ENCODE measurements around the gene RASAL2.

The RASAL2 gene

DNA sequence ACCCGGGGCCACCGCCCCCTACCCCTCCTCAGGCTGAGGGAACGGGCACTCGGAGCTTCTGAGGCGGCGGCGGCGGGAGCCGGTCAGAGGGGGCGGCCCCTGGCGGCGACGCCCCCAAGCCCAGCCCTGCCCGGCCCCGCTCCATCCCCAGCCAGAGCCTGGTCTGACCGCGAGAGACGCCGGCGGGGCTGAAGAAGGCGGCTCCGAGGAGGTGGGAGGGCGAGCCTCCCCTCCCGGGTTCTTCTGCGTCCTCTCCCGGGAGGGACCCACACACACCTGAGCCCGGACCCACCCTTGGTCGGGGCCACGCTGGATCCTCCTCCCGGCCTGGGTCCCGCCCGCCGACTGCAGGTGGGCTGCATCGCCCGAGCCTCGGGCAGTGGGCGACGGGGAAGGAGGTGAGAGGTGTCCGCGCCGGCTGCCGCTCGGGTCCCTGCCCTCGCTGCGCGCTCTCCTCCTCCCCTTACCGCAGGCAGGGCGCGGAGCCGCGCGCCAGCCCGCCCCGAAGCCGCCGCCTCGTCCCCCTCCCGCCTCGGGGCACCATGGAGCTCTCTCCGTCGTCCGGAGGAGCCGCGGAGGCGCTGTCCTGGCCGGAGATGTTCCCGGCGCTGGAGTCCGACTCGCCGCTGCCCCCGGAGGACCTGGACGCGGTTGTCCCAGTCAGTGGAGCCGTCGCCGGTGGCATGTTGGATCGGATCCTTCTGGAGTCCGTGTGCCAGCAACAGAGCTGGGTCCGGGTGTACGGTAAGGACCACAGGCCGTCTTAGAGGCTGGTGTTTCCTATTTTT lies at the start of gene RASAL2:
TSS of gene RASAL2 (plus strand) at position 154 of the 788 bp plus-strand sequence. CDS start at position 543, 389 bp downstream.
- Histone ChIP-seq H3K27ac (ENCODE audit: low read length) (peak within 1 kb of the TSS; percentile 66), H3K9ac (ENCODE audit: low read length in 2 of 2) (peak within 1 kb of the TSS; percentile 39 to 71), H3K36me3 (ENCODE audit: control insufficient read depth in 2 of 2, insufficient read depth in 2 of 2, low read length in 2 of 2) (no peaks in the 10 kb centered on the region), H3K27me3 (ENCODE audit: control insufficient read depth in 1 of 2, insufficient read depth in 2 of 2, low read length in 2 of 2) (no peaks in the 10 kb centered on the region), H3K4me1 (ENCODE audit: control insufficient read depth, insufficient read depth, low read length) (peaks cover 8% of the 10 kb centered on the region), H3K4me3 (ENCODE audit: low read length in 2 of 2) (peak within 1 kb of the TSS; percentile 64 to 88), H3K9me3 (ENCODE audit: control insufficient read depth in 2 of 2, low read length in 2 of 2) (no peaks in the 10 kb centered on the region)

DNA sequence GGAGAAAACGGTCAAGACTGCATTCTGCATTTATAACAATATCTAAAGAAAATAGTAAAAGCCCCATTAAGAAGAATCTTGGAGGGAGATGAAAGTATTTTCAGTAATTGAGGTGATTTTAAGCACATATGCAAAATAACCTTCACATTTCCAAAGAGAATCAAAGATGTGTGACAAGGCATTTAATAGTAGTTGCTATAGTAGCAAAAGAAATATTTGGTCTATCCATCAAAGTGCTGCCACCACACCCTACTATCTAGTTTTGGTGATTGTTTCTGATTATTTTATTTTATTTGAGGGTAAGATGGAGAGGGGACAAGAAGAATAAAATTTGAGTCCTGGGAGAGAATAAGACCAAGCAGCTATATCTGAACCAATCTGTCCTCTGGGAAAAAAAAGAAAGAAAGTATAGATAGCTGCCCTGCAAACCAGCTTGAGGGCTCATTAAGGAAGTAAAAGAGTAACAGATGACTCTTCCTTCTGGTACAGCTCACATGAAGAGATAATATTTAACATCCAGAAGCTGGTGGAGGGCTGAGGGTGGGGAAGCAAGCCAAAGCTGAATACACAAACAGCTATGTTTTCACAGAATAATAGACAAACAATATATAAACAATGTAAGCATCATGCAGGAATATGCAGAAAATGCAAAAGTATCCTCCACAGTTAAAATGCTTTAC lies 47.2 kb upstream of the RASAL2 start:
- H3K27me3 ChIP-seq (ENCODE audit: control insufficient read depth in 1 of 2, insufficient read depth in 2 of 2, low read length in 2 of 2) = no peaks in the 10 kb centered on the region
- H3K27ac ChIP-seq (ENCODE audit: low read length) = no peak overlapping the region
- no peaks in the 10 kb centered on the region for H3K4me1 ChIP-seq (ENCODE audit: control insufficient read depth, insufficient read depth, low read length)
- H3K9ac ChIP-seq (ENCODE audit: low read length in 2 of 2) = no peak overlapping the region
- no peaks in the 10 kb centered on the region for H3K9me3 ChIP-seq (ENCODE audit: control insufficient read depth in 2 of 2, low read length in 2 of 2)
- H3K36me3 ChIP-seq (ENCODE audit: control insufficient read depth in 2 of 2, insufficient read depth in 2 of 2, low read length in 2 of 2) = no peaks in the 10 kb centered on the region
- H3K4me3 ChIP-seq (ENCODE audit: low read length in 2 of 2) = no peak overlapping the region

DNA sequence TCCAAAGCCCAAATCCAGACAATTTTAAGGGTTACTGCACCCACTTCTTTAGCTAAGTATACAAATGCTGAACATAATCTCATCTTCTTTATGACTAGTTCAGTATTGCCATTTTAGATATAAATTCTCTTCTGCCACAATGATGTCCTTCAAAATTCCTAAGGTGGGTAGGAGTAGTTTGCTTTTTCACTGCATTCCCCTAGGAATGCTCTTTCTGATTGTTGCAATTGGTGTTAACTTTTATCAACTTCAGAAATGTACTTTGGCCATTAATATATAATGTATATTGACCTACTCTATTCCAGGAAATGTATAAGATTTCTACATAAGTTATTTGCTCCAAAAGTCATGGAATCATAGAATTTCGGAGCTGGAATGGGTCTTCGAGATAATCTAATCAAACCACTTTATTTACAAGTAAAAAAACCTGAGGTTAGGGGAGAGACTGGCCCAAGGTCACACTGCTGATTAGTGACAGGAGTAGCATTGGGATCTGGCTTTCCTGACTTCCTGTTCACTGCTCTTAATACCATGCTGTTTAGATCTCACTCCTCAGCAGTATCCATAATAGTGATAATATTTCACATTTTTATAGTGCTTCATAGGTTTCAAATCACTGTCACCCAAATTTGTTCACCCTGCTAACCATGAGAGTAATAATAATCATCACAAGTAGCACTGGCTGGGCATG lies 46.4 kb upstream of the RASAL2 start:
- Histone ChIP-seq H3K27ac (ENCODE audit: low read length) (no peak overlapping the region), H3K36me3 (ENCODE audit: control insufficient read depth in 2 of 2, insufficient read depth in 2 of 2, low read length in 2 of 2) (no peaks in the 10 kb centered on the region), H3K4me3 (ENCODE audit: low read length in 2 of 2) (no peak overlapping the region), H3K9ac (ENCODE audit: low read length in 2 of 2) (no peak overlapping the region), H3K27me3 (ENCODE audit: control insufficient read depth in 1 of 2, insufficient read depth in 2 of 2, low read length in 2 of 2) (no peaks in the 10 kb centered on the region), H3K4me1 (ENCODE audit: control insufficient read depth, insufficient read depth, low read length) (no peaks in the 10 kb centered on the region), H3K9me3 (ENCODE audit: control insufficient read depth in 2 of 2, low read length in 2 of 2) (no peaks in the 10 kb centered on the region)

DNA sequence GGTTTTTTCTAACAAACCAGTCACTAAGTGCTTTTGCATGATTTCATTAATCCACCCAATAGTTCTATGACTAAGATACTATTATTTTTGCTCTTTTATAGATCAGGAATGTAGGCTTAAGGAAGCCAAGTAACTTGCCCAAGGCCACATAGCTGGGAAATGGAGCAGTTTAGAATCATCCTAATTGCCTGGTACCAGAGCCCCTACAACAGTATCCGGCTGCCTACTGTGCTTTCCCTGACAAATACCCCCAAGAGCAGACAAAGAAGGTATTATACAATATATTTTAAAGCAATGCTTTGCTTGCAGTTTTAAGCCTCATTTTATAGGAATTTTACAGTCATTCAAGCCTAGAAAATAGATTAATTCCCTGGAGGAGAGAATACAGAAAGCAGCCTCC lies 45.5 kb upstream of the RASAL2 start:
- Histone ChIP-seq H3K9ac (ENCODE audit: low read length in 2 of 2) (no peak overlapping the region), H3K36me3 (ENCODE audit: control insufficient read depth in 2 of 2, insufficient read depth in 2 of 2, low read length in 2 of 2) (no peaks in the 10 kb centered on the region), H3K27me3 (ENCODE audit: control insufficient read depth in 1 of 2, insufficient read depth in 2 of 2, low read length in 2 of 2) (no peaks in the 10 kb centered on the region), H3K4me1 (ENCODE audit: control insufficient read depth, insufficient read depth, low read length) (no peaks in the 10 kb centered on the region), H3K4me3 (ENCODE audit: low read length in 2 of 2) (no peak overlapping the region), H3K9me3 (ENCODE audit: control insufficient read depth in 2 of 2, low read length in 2 of 2) (no peaks in the 10 kb centered on the region), H3K27ac (ENCODE audit: low read length) (no peak overlapping the region)

DNA sequence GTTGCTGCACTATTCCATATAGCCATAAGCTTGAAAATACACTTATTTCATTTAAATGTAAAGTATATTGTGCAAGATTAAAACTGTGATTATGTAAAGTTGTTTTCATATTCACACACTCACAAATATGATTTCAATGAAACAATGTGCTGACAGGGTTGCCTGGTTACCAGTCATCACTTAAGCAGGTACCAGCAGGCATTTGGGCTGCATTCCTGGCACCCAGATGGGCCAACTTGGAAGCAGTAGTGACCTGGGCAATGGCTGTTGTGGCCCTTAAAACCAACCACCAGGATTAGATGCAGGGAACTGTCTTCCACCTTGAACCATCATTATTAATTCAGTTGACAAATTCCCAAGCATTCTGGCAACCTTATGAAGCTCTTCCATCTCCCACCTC lies 45.0 kb upstream of the RASAL2 start:
- no peaks in the 10 kb centered on the region for H3K36me3 ChIP-seq (ENCODE audit: control insufficient read depth in 2 of 2, insufficient read depth in 2 of 2, low read length in 2 of 2)

DNA sequence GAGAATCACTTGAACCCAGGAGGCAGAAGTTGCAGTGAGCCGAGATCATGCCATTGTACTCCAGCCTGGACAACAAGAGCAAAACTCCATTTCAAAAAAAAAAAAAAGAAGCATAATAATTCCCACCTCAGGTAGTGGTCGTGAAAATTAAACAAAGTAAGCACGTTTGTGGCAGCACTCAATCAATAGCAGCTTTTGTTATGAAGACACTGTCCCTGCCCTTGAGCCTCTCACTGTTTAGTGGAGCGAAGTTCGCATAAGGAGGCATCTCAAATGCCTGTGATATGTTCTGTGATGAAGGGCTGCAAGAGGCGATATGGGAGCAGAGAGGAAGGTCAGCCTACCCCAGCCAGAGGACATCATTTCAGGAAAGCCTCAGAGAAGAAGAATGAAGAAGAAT lies 43.8 kb upstream of the RASAL2 start:
- no peaks in the 10 kb centered on the region for H3K27me3 ChIP-seq (ENCODE audit: control insufficient read depth in 1 of 2, insufficient read depth in 2 of 2, low read length in 2 of 2)
- H3K27ac ChIP-seq (ENCODE audit: low read length) = no peak overlapping the region
- no peaks in the 10 kb centered on the region for H3K36me3 ChIP-seq (ENCODE audit: control insufficient read depth in 2 of 2, insufficient read depth in 2 of 2, low read length in 2 of 2)
- H3K9me3 ChIP-seq (ENCODE audit: control insufficient read depth in 2 of 2, low read length in 2 of 2) = no peaks in the 10 kb centered on the region
- H3K9ac ChIP-seq (ENCODE audit: low read length in 2 of 2) = no peak overlapping the region
- H3K4me1 ChIP-seq (ENCODE audit: control insufficient read depth, insufficient read depth, low read length) = no peaks in the 10 kb centered on the region
- H3K4me3 ChIP-seq (ENCODE audit: low read length in 2 of 2) = no peak overlapping the region

More for the DNA sequence above, 45.0 kb upstream of the RASAL2 start:
- no peaks in the 10 kb centered on the region for H3K9me3 ChIP-seq (ENCODE audit: control insufficient read depth in 2 of 2, low read length in 2 of 2)
- no peak overlapping the region for H3K9ac ChIP-seq (ENCODE audit: low read length in 2 of 2)
- no peaks in the 10 kb centered on the region for H3K4me1 ChIP-seq (ENCODE audit: control insufficient read depth, insufficient read depth, low read length)
- H3K27ac ChIP-seq (ENCODE audit: low read length) = no peak overlapping the region
- H3K4me3 ChIP-seq (ENCODE audit: low read length in 2 of 2) = no peak overlapping the region
- no peaks in the 10 kb centered on the region for H3K27me3 ChIP-seq (ENCODE audit: control insufficient read depth in 1 of 2, insufficient read depth in 2 of 2, low read length in 2 of 2)

DNA sequence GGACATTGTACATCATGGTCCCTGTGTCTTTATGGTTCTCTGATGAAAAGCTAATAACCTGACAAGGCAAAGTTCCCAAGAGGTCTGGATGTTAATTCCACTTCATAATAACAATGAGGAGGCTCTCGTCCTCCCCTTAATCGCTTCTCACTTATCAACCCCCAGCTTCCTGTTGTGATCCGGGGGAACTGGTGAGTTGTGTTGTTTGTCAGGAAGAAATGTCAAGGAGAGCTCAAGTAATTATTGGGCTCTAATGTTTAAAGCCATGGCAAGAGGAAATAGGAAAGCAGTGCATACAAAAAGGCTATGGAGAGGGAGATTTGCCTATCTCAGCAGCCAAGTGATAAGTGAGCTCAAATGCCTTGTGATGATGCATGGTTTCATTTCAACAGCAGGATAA lies 42.8 kb upstream of the RASAL2 start:
- no peaks in the 10 kb centered on the region for H3K36me3 ChIP-seq (ENCODE audit: control insufficient read depth in 2 of 2, insufficient read depth in 2 of 2, low read length in 2 of 2)
- peaks cover 3% of the 10 kb centered on the region for H3K4me1 ChIP-seq (ENCODE audit: control insufficient read depth, insufficient read depth, low read length)
- H3K27me3 ChIP-seq (ENCODE audit: control insufficient read depth in 1 of 2, insufficient read depth in 2 of 2, low read length in 2 of 2) = no peaks in the 10 kb centered on the region
- no peaks in the 10 kb centered on the region for H3K9me3 ChIP-seq (ENCODE audit: control insufficient read depth in 2 of 2, low read length in 2 of 2)
- H3K4me3 ChIP-seq (ENCODE audit: low read length in 2 of 2) = no peak overlapping the region
- H3K27ac ChIP-seq (ENCODE audit: low read length) = no peak overlapping the region
- no peak overlapping the region for H3K9ac ChIP-seq (ENCODE audit: low read length in 2 of 2)

DNA sequence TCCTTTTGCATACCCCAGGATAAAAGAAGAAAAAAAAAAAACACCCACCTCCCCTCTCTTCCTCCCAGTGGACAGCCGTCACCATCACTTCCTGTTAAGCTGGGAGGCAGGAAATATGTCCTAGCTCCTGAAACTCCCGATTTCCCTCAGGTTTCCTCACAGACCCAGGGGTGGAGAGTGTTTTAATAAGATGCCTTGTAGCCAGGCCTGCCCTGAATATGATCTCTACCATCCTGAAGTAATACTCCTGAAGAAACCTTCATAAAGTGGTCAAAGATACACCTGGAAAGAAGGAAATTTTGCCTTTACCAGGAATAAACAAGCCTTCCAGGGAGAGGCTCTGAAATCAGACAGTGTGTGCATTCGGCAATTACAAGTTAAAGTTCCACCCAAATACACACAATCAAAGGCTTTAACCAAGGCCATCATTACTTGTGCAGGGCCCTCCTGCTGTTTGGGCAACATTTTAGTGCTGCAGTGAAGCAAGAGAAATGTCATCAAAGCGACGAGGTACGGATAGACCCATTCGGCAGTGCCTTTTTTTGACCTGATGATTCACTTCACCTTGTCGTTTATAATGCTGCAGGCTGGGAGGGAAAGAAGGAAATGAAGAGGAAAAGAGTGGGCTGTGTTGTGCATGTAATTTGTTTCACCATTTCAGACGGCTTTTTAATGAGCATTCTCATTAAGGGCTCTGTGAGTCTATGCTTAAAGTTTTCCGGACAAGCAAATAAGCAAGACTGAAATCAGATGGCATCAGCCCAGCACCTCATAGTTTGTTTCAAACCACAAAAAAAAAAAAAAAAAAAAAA lies 41.0 kb upstream of the RASAL2 start:
- no peaks in the 10 kb centered on the region for H3K27me3 ChIP-seq (ENCODE audit: control insufficient read depth in 1 of 2, insufficient read depth in 2 of 2, low read length in 2 of 2)
- H3K9me3 ChIP-seq (ENCODE audit: control insufficient read depth in 2 of 2, low read length in 2 of 2) = no peaks in the 10 kb centered on the region
- H3K36me3 ChIP-seq (ENCODE audit: control insufficient read depth in 2 of 2, insufficient read depth in 2 of 2, low read length in 2 of 2) = no peaks in the 10 kb centered on the region
- peaks cover 7% of the 10 kb centered on the region for H3K4me1 ChIP-seq (ENCODE audit: control insufficient read depth, insufficient read depth, low read length)
- H3K9ac ChIP-seq (ENCODE audit: low read length in 2 of 2) = no peak overlapping the region
- H3K4me3 ChIP-seq (ENCODE audit: low read length in 2 of 2) = no peak overlapping the region
- H3K27ac ChIP-seq (ENCODE audit: low read length) = no peak overlapping the region

DNA sequence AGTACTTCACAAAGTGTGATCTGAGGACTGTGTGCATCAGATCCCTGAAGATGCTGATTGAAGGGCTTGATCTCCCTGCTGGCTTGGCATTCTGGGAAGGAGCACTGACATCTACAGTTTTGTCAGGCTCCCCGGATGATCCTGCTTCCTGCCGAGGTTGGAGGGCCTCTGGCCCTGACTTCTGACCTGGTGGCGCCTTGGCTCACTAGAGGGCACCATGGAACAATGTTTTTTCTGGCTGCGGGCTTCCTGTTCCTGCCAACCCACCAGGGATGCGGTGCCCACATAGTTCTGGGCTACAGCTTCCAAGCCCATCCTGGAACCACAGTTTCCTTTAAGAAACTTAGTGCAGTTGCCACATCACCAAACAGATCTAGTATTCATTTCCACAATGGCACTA lies 38.8 kb upstream of the RASAL2 start:
- Histone ChIP-seq H3K9me3 (ENCODE audit: control insufficient read depth in 2 of 2, low read length in 2 of 2) (no peaks in the 10 kb centered on the region), H3K4me1 (ENCODE audit: control insufficient read depth, insufficient read depth, low read length) (peaks cover 17% of the 10 kb centered on the region), H3K36me3 (ENCODE audit: control insufficient read depth in 2 of 2, insufficient read depth in 2 of 2, low read length in 2 of 2) (no peaks in the 10 kb centered on the region), H3K4me3 (ENCODE audit: low read length in 2 of 2) (no peak overlapping the region), H3K27ac (ENCODE audit: low read length) (no peak overlapping the region), H3K9ac (ENCODE audit: low read length in 2 of 2) (no peak overlapping the region), H3K27me3 (ENCODE audit: control insufficient read depth in 1 of 2, insufficient read depth in 2 of 2, low read length in 2 of 2) (no peaks in the 10 kb centered on the region)

DNA sequence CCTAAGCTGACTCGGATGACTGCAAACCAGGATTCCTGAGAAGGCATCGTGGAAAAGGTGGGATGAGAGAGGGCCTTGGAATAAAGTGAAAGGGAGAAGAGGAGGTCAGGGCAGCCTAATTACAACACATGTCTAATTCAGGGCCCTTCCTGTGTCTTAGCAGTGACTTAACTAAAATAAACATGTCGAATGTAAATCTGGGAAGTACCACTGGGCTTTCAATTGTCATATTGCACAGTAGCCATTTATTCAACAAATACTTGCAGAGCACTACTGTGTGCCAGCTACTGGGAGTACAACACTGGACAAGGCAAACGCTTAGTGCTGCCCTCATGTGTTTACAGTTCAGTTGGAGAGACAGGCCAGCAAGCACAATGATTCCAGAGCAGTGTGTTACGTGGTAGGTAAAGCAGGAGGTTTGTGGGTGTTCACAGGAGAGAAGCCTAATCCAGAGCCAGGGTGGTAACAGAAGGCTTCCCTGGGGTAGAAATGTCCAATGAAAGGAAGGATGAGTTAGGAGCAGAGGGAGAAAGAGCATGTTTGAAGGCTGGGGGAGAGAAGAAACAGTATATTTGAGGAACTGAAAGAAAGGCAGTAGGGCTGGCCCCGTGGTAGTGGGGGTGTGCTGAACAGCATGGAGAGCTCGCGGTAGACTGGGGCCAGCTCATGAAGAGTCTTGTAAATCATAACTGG lies 38.0 kb upstream of the RASAL2 start:
- peaks cover 17% of the 10 kb centered on the region for H3K4me1 ChIP-seq (ENCODE audit: control insufficient read depth, insufficient read depth, low read length)
- H3K9ac ChIP-seq (ENCODE audit: low read length in 2 of 2) = no peak overlapping the region
- H3K9me3 ChIP-seq (ENCODE audit: control insufficient read depth in 2 of 2, low read length in 2 of 2) = no peaks in the 10 kb centered on the region
- H3K27me3 ChIP-seq (ENCODE audit: control insufficient read depth in 1 of 2, insufficient read depth in 2 of 2, low read length in 2 of 2) = no peaks in the 10 kb centered on the region
- H3K27ac ChIP-seq (ENCODE audit: low read length) = peak overlapping the region; percentile 11
- H3K36me3 ChIP-seq (ENCODE audit: control insufficient read depth in 2 of 2, insufficient read depth in 2 of 2, low read length in 2 of 2) = no peaks in the 10 kb centered on the region
- no peak overlapping the region for H3K4me3 ChIP-seq (ENCODE audit: low read length in 2 of 2)
